ENCODE results near the gene TIGAR. TPM values are rescaled to one million over a fixed set of nuclear protein-coding genes. Genes with fewer than 3 reads are reported as not detected.

The TIGAR gene
- total RNA-seq, 1 donor from 2014 or later = 18.1 TPM

- Histone ChIP-seq H3K36me3 (peaks cover 9% of the 10 kb centered on the region), H2AFZ (replicated peaks) (no peak overlapping the region), H3K4me2 (no peak overlapping the region), H3K27me3 (no peaks in the 10 kb centered on the region), H3K4me1 (no peaks in the 10 kb centered on the region), H4K20me1 (ENCODE audit: low read depth) (no peaks in the 10 kb centered on the region), H3K9me3 (ENCODE audit: low read depth) (no peaks in the 10 kb centered on the region), H3K9ac (no peak overlapping the region), H3F3A (ENCODE audit: low read depth) (no peaks in the 10 kb centered on the region), H3K4me3 (no peak overlapping the region), H3K79me2 (ENCODE audit: low read depth) (peaks cover 56% of the 10 kb centered on the region), H3K27ac (no peak overlapping the region)
- no peaks in the 10 kb centered on the region for H3K27me3 Mint-ChIP-seq (ENCODE audit: insufficient read depth, low read depth)
- H3K36me3 Mint-ChIP-seq = peaks cover 14% of the 10 kb centered on the region
- TF ChIP-seq, protein P1, sequence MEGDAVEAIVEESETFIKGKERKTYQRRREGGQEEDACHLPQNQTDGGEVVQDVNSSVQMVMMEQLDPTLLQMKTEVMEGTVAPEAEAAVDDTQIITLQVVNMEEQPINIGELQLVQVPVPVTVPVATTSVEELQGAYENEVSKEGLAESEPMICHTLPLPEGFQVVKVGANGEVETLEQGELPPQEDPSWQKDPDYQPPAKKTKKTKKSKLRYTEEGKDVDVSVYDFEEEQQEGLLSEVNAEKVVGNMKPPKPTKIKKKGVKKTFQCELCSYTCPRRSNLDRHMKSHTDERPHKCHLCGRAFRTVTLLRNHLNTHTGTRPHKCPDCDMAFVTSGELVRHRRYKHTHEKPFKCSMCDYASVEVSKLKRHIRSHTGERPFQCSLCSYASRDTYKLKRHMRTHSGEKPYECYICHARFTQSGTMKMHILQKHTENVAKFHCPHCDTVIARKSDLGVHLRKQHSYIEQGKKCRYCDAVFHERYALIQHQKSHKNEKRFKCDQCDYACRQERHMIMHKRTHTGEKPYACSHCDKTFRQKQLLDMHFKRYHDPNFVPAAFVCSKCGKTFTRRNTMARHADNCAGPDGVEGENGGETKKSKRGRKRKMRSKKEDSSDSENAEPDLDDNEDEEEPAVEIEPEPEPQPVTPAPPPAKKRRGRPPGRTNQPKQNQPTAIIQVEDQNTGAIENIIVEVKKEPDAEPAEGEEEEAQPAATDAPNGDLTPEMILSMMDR (IDR thresholded peaks at IDR 0.05) = no peak
- TF ChIP-seq EZH2 (IDR thresholded peaks at IDR 0.05) (no peak), EZH2phosphoT487 (IDR thresholded peaks at IDR 0.05) (no peak)
- no peak overlapping the region for H3K27ac Mint-ChIP-seq
- H3K4me1 Mint-ChIP-seq = peaks cover 4% of the 10 kb centered on the region
- H3K4me3 Mint-ChIP-seq = no peak overlapping the region
- no peak for DNase-seq (ENCODE audit: low spot score)
- H3K9me3 Mint-ChIP-seq = no peaks in the 10 kb centered on the region
These were observed 10.2 kb downstream of the TIGAR start for GRCh38 chr12:4331221-4331620.

DNA sequence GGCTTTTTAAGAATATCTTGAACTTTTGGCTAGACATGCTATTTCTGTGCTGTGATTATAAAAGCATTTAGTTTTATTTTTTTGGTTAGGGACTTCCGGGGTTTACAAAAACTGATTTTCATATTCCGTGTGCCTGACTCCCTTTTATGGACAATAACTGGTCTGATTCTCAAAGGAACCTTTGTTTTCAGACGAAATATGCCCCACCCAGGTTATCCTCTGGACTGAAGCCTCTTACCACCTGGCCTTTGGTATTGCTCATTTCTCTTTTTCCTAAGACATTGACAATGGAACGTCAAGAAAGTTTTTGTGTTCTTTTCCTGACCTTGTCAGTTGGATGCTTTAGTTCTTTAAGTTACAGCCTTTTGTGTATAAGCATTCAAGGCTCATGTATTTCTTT lies 10.8 kb downstream of the TIGAR start:
- H3K9ac ChIP-seq = no peak overlapping the region
- no peaks in the 10 kb centered on the region for H3F3A ChIP-seq (ENCODE audit: low read depth)
- no peak overlapping the region for H2AFZ ChIP-seq (replicated peaks)
- H3K9me3 ChIP-seq (ENCODE audit: low read depth) = no peaks in the 10 kb centered on the region
- no peaks in the 10 kb centered on the region for H3K4me1 ChIP-seq
- peaks cover 4% of the 10 kb centered on the region for H3K4me1 Mint-ChIP-seq
- DNase-seq (ENCODE audit: low spot score) = no peak
- H3K27ac Mint-ChIP-seq = no peak overlapping the region
- no peaks in the 10 kb centered on the region for H4K20me1 ChIP-seq (ENCODE audit: low read depth)
- no peak overlapping the region for H3K27ac ChIP-seq
- H3K79me2 ChIP-seq (ENCODE audit: low read depth) = peaks cover 50% of the 10 kb centered on the region
- no peaks in the 10 kb centered on the region for H3K27me3 Mint-ChIP-seq (ENCODE audit: insufficient read depth, low read depth)
- no peaks in the 10 kb centered on the region for H3K9me3 Mint-ChIP-seq
- H3K27me3 ChIP-seq = no peaks in the 10 kb centered on the region
- no peak overlapping the region for H3K4me2 ChIP-seq
- H3K4me3 ChIP-seq = no peak overlapping the region
- no peak overlapping the region for H3K4me3 Mint-ChIP-seq
- TF ChIP-seq EZH2 (IDR thresholded peaks at IDR 0.05) (no peak), EZH2phosphoT487 (IDR thresholded peaks at IDR 0.05) (no peak)
- TF ChIP-seq, protein P1 (IDR thresholded peaks at IDR 0.05) = no peak
- H3K36me3 Mint-ChIP-seq = peaks cover 20% of the 10 kb centered on the region
- peaks cover 14% of the 10 kb centered on the region for H3K36me3 ChIP-seq

DNA sequence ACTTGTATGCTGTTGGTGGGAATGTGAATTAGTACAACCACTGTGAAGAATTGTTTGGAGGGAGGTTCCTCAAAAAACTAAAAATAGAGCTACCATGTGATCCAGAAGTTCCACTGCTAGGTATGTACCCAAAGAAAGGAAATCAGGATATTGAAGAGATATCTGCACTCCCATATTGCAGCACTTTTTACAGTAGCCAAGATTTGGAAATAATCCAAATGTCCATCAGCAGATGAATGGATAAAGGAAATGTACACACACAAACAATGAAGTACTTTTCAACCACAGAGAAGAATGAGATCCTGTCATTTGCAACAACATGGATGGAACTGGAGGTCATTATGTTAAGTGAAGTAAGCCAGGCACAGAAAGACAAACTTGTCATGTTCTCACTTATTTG lies 25.9 kb downstream of the TIGAR start:
- H4K20me1 ChIP-seq (ENCODE audit: low read depth) = no peaks in the 10 kb centered on the region
- H3K36me3 Mint-ChIP-seq = peaks cover 23% of the 10 kb centered on the region
- DNase-seq (ENCODE audit: low spot score) = no peak
- peaks cover 21% of the 10 kb centered on the region for H3K9me3 Mint-ChIP-seq
- no peaks in the 10 kb centered on the region for H3K27me3 ChIP-seq
- TF ChIP-seq, protein P1 (IDR thresholded peaks at IDR 0.05) = no peak
- no peak for TF ChIP-seq EZH2 (IDR thresholded peaks at IDR 0.05)
- TF ChIP-seq EZH2phosphoT487 (IDR thresholded peaks at IDR 0.05) = no peak
- H3K79me2 ChIP-seq (ENCODE audit: low read depth) = no peaks in the 10 kb centered on the region
- no peak overlapping the region for H3K4me2 ChIP-seq
- H3K36me3 ChIP-seq = peaks cover 6% of the 10 kb centered on the region
- H3K27ac Mint-ChIP-seq = no peak overlapping the region
- H3K4me1 Mint-ChIP-seq = no peaks in the 10 kb centered on the region
- no peak overlapping the region for H3K4me3 Mint-ChIP-seq
- no peak overlapping the region for H3K9ac ChIP-seq
- H3K27me3 Mint-ChIP-seq (ENCODE audit: insufficient read depth, low read depth) = no peaks in the 10 kb centered on the region
- no peak overlapping the region for H3K27ac ChIP-seq
- H3F3A ChIP-seq (ENCODE audit: low read depth) = no peaks in the 10 kb centered on the region
- no peak overlapping the region for H2AFZ ChIP-seq (replicated peaks)
- no peak overlapping the region for H3K4me3 ChIP-seq
- no peaks in the 10 kb centered on the region for H3K4me1 ChIP-seq
- no peaks in the 10 kb centered on the region for H3K9me3 ChIP-seq (ENCODE audit: low read depth)

Data from neural progenitor cell (in vitro differentiated cells).